GM12878 (cell line): ENCODE results near the gene HSD17B12. TPM values are rescaled to one million over a fixed set of nuclear protein-coding genes. Genes with fewer than 3 reads are reported as not detected.

Experiments used
- ATAC-seq: fragments of 200-7000 bp; cut with Tn5 transposase; 3 replicates; pipeline ENCODE4 v1.9.1; 2020; ENCODE audit warnings: mild to moderate bottlenecking, moderate library complexity
- BruUV-seq: library from RNA; stranded (reverse); fragments of 400-500 nt; replicated peaks from 2 replicates; lab custom pipeline; 2021; lab: Mats Ljungman, UMichigan
- CTCF ChIA-PET: fragments of 300-600 bp; sonication (Branson Sonifier 250); formaldehyde crosslinking; extraction: SDS; loops from one replicate; lab custom pipeline; 2021; ENCODE audit warnings: inconsistent platforms; lab: Yijun Ruan, JAX
- POLR2A ChIA-PET: fragments of 350-600 bp; formaldehyde crosslinking; extraction: SDS; loops from one replicate; lab custom pipeline; 2021; ENCODE audit warnings: inconsistent platforms; lab: Charles Lee
- RAD21 ChIA-PET: fragments of 300-600 bp; sonication (Branson Sonifier 250); formaldehyde crosslinking; loops from one replicate; lab custom pipeline; 2023; ENCODE audit warnings: antibody characterized with exemption; ENCODE audit not compliant: unreplicated experiment; lab: Charles Lee
- SMC1A ChIA-PET: fragments of 300-600 bp; sonication (Branson Sonifier 250); formaldehyde crosslinking; loops from one replicate; lab custom pipeline; 2023; ENCODE audit not compliant: unreplicated experiment, uncharacterized antibody; lab: Charles Lee
- DNase-seq: peaks from one replicate; pipeline ENCODE4 v3.0.0-alpha.2; 2011; ENCODE audit warnings: low read depth, low spot score
- FAIRE-seq: peaks from 3 replicates; lab custom pipeline; 2011; peaks lifted over from hg19 to GRCh38; lab: Jason Lieb, UNC
- H2AFZ ChIP-seq: 2 replicates; pipeline ENCODE4 v1.6.0; 2011; ENCODE audit warnings: low read depth, low read length, control low read depth; ENCODE audit not compliant: control insufficient read depth
- H3K27ac ChIP-seq: 2 replicates; pipeline ENCODE4 v1.5.1; 2011; ENCODE audit warnings: control low read depth; ENCODE audit not compliant: control insufficient read depth, insufficient read depth
- H3K27me3 ChIP-seq, 2 experiments: replicated peaks in 1 of 2; 2 replicates each; pipeline versions ENCODE4 v1.6.0 to v1.6.1; 2011; ENCODE audit warnings: low read length in 1 of 2; ENCODE audit not compliant: control insufficient read depth in 2 of 2, insufficient read depth in 2 of 2
- H3K36me3 ChIP-seq, 2 experiments: 2 replicates each; pipeline ENCODE4 v1.5.1; 2011; ENCODE audit warnings: low read length in 1 of 2; ENCODE audit not compliant: control insufficient read depth in 2 of 2, insufficient read depth in 2 of 2
- H3K4me1 ChIP-seq: 2 replicates; pipeline ENCODE4 v1.6.1; 2011; ENCODE audit warnings: mild to moderate bottlenecking, low read length, moderate library complexity, mixed read lengths; ENCODE audit not compliant: control insufficient read depth, insufficient read depth
- H3K4me2 ChIP-seq: 2 replicates; pipeline ENCODE4 v1.6.0; 2011; ENCODE audit warnings: control low read depth; ENCODE audit not compliant: control insufficient read depth, insufficient read depth
- H3K4me3 ChIP-seq: fragments of 200-600 bp; sonication (generic); 2 replicates; pipeline ENCODE4 v1.5.1; 2016
- H3K79me2 ChIP-seq: 2 replicates; pipeline ENCODE4 v1.6.0; 2011; ENCODE audit warnings: low read length; ENCODE audit not compliant: control insufficient read depth, insufficient read depth
- H3K9ac ChIP-seq: 2 replicates; pipeline ENCODE4 v1.8.0; 2011; ENCODE audit warnings: low read length, control low read depth, mixed read lengths; ENCODE audit not compliant: control insufficient read depth, insufficient read depth
- H3K9me3 ChIP-seq: replicated peaks from 3 replicates; pipeline ENCODE4 v1.5.1; 2011; ENCODE audit warnings: mild to moderate bottlenecking, low read length; ENCODE audit not compliant: control insufficient read depth, insufficient read depth
- H4K20me1 ChIP-seq: 2 replicates; pipeline ENCODE4 v1.6.0; 2011; ENCODE audit not compliant: control insufficient read depth, insufficient read depth
- ASH2L ChIP-seq: fragments of 300-600, 200-600 bp; sonication (generic); IDR thresholded peaks from 2 replicates; pipeline ENCODE4 v1.6.1; 2017; ENCODE audit warnings: low read depth, mild to moderate bottlenecking, borderline replicate concordance
- CREM ChIP-seq: IDR thresholded peaks from 2 replicates; pipeline ENCODE4 v1.6.1; 2014; ENCODE audit warnings: antibody characterized with exemption, low read depth
- ETV6 ChIP-seq, 2 experiments: fragments of 450-650 bp in 1 of 2; IDR thresholded peaks in 1 of 2; conservative IDR thresholded peaks in 1 of 2; 2 replicates each; pipeline ENCODE4 v1.6.1; 2014; ENCODE audit warnings: antibody characterized with exemption in 1 of 2, borderline replicate concordance in 1 of 2, low read depth in 1 of 2, mild to moderate bottlenecking in 1 of 2, moderate library complexity in 1 of 2
- KAT2A ChIP-seq: conservative IDR thresholded peaks from 2 replicates; pipeline ENCODE4 v1.6.1; 2011; ENCODE audit warnings: low read depth, low read length; ENCODE audit not compliant: control insufficient read depth
- KLF5 ChIP-seq: fragments of 450-650 bp; IDR thresholded peaks from 2 replicates; pipeline ENCODE4 v1.6.1; 2014; ENCODE audit warnings: mild to moderate bottlenecking; ENCODE audit not compliant: partially characterized antibody
- NBN ChIP-seq: fragments of 450-650 bp; IDR thresholded peaks from 2 replicates; pipeline ENCODE4 v1.6.1; 2016
- SMC3 ChIP-seq: IDR thresholded peaks from 2 replicates; pipeline ENCODE4 v1.6.1; 2011; ENCODE audit warnings: low read length, improper control_type of control experiment, borderline replicate concordance
- WRNIP1 ChIP-seq: IDR thresholded peaks from 2 replicates; pipeline ENCODE4 v1.6.1; 2011; ENCODE audit warnings: low read depth, low read length, improper control_type of control experiment, borderline replicate concordance
- WGBS: methylation state at CpG from one replicate; pipeline ENCODE4 v1.1.6; 2016; ENCODE audit warnings: low lambda C conversion rate; ENCODE audit not compliant: insufficient replicate concordance, insufficient coverage; ENCODE audit errors: missing lambda C conversion rate; 5-methylcytosine and 5-hydroxymethylcytosine counted together
- in situ Hi-C: fragments of 300-500 bp; cut with MboI; formaldehyde crosslinking; loops from 9 replicates; pipeline ENCODE4 v1.14.3; 2018; ENCODE audit warnings: mixed read lengths
- intact Hi-C: fragments of 100-400 bp; cut with micrococcal nuclease; formaldehyde crosslinking; loops from one replicate; pipeline ENCODE4 v1.14.2; 2022; ENCODE audit not compliant: unreplicated experiment
- polyA plus RNA-seq, 11 experiments: library from polyadenylated mRNA; depleted of rRNA in 4 of 11; unstranded in 6 of 11; stranded (reverse) in 5 of 11; fragments of >200 nt; fragmentation: Nextera tagmentation in 4 of 11; fragmentation: Illumina TruSeq in 1 of 11; extraction: Ambion mirVana in 4 of 11; extraction: Trizol in 1 of 11; gene quantifications; 1 replicate in 1 of 11; 2 replicates in 10 of 11; pipeline versions ENCODE4 v1.2.1 to v1.2.3, GENCODE V29; 2011 to 2016; ENCODE audit warnings: inconsistent platforms in 2 of 11, missing spikeins in 2 of 11, low read depth in 1 of 11
- total RNA-seq, 4 experiments: library from RNA; depleted of rRNA in 3 of 4; stranded (reverse); fragments of >200 nt in 3 of 4; fragmentation: Illumina TruSeq in 1 of 4; extraction: Trizol in 1 of 4; gene quantifications; 2 replicates each; pipeline versions ENCODE4 v1.2.1 to v1.2.3, GENCODE V29; 2013 to 2021
- TF ChIP-seq, protein P1 (sequence below), 3 experiments: IDR thresholded peaks in 2 of 3; conservative IDR thresholded peaks in 1 of 3; 2 replicates each; pipeline ENCODE4 v1.5.1; 2011; ENCODE audit warnings: low read depth in 3 of 3, low read length in 3 of 3, mild to moderate bottlenecking in 3 of 3, control low read depth in 2 of 3, moderate library complexity in 2 of 3, inconsistent platforms in 1 of 3, mixed read lengths in 1 of 3; ENCODE audit not compliant: control insufficient read depth in 2 of 3, insufficient read depth in 1 of 3; ENCODE audit errors: extremely low read depth in 1 of 3
- TF ChIP-seq, protein P2 (sequence below): IDR thresholded peaks from 2 replicates; pipeline ENCODE4 v1.6.1; 2012; ENCODE audit warnings: low read length, inconsistent platforms

Gene HSD17B12
- total and polyA plus RNA-seq, 10 of the 15 experiments (the other 5 are each of a cell fraction or from before 2014, with no cell fraction given), result 23.6 to 88.0 (median 64.7) TPM

DNA sequence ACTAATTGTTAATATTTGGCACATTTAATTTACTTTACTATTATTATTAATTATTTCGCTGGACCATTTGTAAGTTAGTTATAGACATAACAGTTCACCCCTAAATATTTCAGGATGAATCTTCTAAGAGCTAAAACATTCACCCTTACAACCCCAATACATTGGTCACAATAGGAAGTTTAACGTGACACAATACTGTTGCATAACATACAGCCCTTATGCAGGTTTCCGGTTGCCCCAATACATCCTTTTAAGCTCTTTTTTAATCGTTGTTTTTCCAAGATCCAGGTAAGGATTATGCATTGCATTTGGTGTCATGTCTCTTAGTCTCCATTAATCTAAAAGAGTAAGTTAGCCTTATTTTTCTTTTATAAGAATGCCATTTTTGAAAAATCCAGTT is 71.2 kb downstream of the HSD17B12 start:
- Histone ChIP-seq H3K4me3 (no peak overlapping the region), H3K36me3 (peaks cover 0 to 3% of the 10 kb centered on the region in 2 experiments; a peak in 2 of 4 replicates), H4K20me1 (no peaks in the 10 kb centered on the region), H3K27ac (no peak overlapping the region), H3K4me2 (no peak overlapping the region), H3K27me3 (no peaks in the 10 kb centered on the region), H3K79me2 (no peaks in the 10 kb centered on the region), H3K9ac (no peak overlapping the region), H2AFZ (no peak overlapping the region), H3K9me3 (no peaks in the 10 kb centered on the region; the same call in 2 of the 3 replicates), H3K4me1 (no peaks in the 10 kb centered on the region)
- in situ Hi-C loops (no loop called here), intact Hi-C loops (no loop called here)
- ChIA-PET CTCF (interaction anchor here (0.8 kb wide), 1 partner anchor 72 kb away, joined by 4 read pairs; the partner anchor contains the start of gene HSD17B12), POLR2A (no interaction called here), RAD21 (no interaction called here), SMC1A (no interaction called here)
- no TSS peak for BruUV-seq
- ATAC-seq (no peak), FAIRE-seq (no peak), DNase-seq (no peak)
- no peak for TF ChIP-seq CREM
- WGBS, result 98% methylated on average over 4 of the region's 4 CpGs

DNA sequence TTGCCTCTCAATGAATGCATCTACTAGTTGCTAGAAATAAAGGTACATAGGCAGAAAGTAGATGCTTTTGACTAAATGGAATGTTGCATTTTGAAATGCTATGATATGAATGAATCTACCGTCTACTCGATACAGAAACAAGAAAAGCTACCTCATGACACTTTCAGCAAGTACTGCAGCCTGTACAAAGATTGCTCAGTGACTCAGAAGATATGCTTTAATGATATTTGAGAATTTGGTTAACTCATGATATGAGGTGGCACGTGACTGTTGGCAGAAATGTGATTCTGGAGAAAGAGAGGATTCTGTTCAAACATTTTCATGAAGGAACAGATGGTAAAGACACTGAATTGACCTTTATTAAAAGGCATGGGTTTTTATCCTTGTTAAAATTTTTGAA is 76.0 kb downstream of the HSD17B12 start:
- H3K4me1 ChIP-seq, result no peaks in the 10 kb centered on the region
- H3K27ac ChIP-seq, result no peak overlapping the region
- H3K9ac ChIP-seq, result no peak overlapping the region
- intact Hi-C loops, result no loop called here
- H3K4me2 ChIP-seq, result no peak overlapping the region
- SMC1A ChIA-PET, result interaction anchor here (1.3 kb wide), 1 partner anchor 16 kb away, joined by 3 read pairs; no protein-coding TSS in a partner anchor
- no peaks in the 10 kb centered on the region for H3K9me3 ChIP-seq
- no peaks in the 10 kb centered on the region for H3K79me2 ChIP-seq
- peaks cover 0 to 8% of the 10 kb centered on the region in 2 experiments; a peak in 2 of 4 replicates for H3K36me3 ChIP-seq
- POLR2A ChIA-PET, result no interaction called here
- 92% methylated on average over 3 of the region's 3 CpGs for WGBS
- FAIRE-seq (no peak), ATAC-seq (no peak), DNase-seq (no peak)
- no peak overlapping the region for H2AFZ ChIP-seq
- RAD21 ChIA-PET, result no interaction called here
- in situ Hi-C loops, result no loop called here
- CTCF ChIA-PET, result no interaction called here
- no TSS peak for BruUV-seq
- TF ChIP-seq, protein P1, sequence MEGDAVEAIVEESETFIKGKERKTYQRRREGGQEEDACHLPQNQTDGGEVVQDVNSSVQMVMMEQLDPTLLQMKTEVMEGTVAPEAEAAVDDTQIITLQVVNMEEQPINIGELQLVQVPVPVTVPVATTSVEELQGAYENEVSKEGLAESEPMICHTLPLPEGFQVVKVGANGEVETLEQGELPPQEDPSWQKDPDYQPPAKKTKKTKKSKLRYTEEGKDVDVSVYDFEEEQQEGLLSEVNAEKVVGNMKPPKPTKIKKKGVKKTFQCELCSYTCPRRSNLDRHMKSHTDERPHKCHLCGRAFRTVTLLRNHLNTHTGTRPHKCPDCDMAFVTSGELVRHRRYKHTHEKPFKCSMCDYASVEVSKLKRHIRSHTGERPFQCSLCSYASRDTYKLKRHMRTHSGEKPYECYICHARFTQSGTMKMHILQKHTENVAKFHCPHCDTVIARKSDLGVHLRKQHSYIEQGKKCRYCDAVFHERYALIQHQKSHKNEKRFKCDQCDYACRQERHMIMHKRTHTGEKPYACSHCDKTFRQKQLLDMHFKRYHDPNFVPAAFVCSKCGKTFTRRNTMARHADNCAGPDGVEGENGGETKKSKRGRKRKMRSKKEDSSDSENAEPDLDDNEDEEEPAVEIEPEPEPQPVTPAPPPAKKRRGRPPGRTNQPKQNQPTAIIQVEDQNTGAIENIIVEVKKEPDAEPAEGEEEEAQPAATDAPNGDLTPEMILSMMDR (IDR thresholded peaks at IDR 0.05 in 2 of 3, conservative IDR thresholded peaks at IDR 0.05 in 1 of 3; ENCODE audit: control insufficient read depth in 2 of 3, extremely low read depth in 1 of 3, insufficient read depth in 1 of 3, low read depth in 3 of 3, low read length in 3 of 3), result no peak
- TF ChIP-seq SMC3 (no peak), KAT2A (no peak), ETV6 (conservative IDR thresholded peaks at IDR 0.05 in 1 of 2, IDR thresholded peaks at IDR 0.05 in 1 of 2; ENCODE audit: borderline replicate concordance in 1 of 2, low read depth in 1 of 2) (no peak), NBN (no peak), WRNIP1 (no peak), ASH2L (no peak), KLF5 (no peak)
- TF ChIP-seq, protein P2, sequence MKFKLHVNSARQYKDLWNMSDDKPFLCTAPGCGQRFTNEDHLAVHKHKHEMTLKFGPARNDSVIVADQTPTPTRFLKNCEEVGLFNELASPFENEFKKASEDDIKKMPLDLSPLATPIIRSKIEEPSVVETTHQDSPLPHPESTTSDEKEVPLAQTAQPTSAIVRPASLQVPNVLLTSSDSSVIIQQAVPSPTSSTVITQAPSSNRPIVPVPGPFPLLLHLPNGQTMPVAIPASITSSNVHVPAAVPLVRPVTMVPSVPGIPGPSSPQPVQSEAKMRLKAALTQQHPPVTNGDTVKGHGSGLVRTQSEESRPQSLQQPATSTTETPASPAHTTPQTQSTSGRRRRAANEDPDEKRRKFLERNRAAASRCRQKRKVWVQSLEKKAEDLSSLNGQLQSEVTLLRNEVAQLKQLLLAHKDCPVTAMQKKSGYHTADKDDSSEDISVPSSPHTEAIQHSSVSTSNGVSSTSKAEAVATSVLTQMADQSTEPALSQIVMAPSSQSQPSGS, result no peak
- H3K4me3 ChIP-seq, result no peak overlapping the region
- H3K27me3 ChIP-seq, result no peaks in the 10 kb centered on the region
- H4K20me1 ChIP-seq, result no peaks in the 10 kb centered on the region
